Loucy (cell line): ENCODE results near the gene SCCPDH.

ENCODE experiments used
- H2AFZ ChIP-seq: fragments of 200-600 bp; sonication (generic); 2 replicates; pipeline ENCODE4 v1.6.0; 2016; ENCODE audit warnings: antibody characterized with exemption, mild to moderate bottlenecking, low read length, moderate library complexity
- H3F3A ChIP-seq: fragments of 200-600 bp; 2 replicates; pipeline ENCODE4 v1.6.0; 2016; ENCODE audit warnings: antibody characterized with exemption, low read depth, mild to moderate bottlenecking
- H3K27me3 ChIP-seq: fragments of 200-600 bp; sonication (generic); 2 replicates; pipeline ENCODE4 v1.6.1; 2014; ENCODE audit warnings: low read length, mild to moderate bottlenecking; ENCODE audit not compliant: insufficient read depth, poor library complexity, severe bottlenecking
- H3K36me3 ChIP-seq: fragments of 200-600 bp; sonication (generic); 2 replicates; pipeline ENCODE4 v1.6.1; 2016; ENCODE audit warnings: low read length; ENCODE audit not compliant: insufficient read depth
- H3K4me1 ChIP-seq: fragments of 200-600 bp; sonication (generic); 2 replicates; pipeline ENCODE4 v1.5.1; 2014; ENCODE audit warnings: low read length, mild to moderate bottlenecking; ENCODE audit not compliant: insufficient read depth, poor library complexity, severe bottlenecking
- H3K4me2 ChIP-seq: fragments of 200-600 bp; sonication (generic); 2 replicates; pipeline ENCODE4 v1.6.0; 2014; ENCODE audit warnings: antibody characterized with exemption, low read length, low read depth, mild to moderate bottlenecking; ENCODE audit not compliant: poor library complexity, severe bottlenecking
- H3K4me3 ChIP-seq: fragments of 200-600 bp; sonication (generic); 2 replicates; pipeline ENCODE4 v1.5.1; 2014; ENCODE audit warnings: low read length, mild to moderate bottlenecking, mixed read lengths; ENCODE audit not compliant: poor library complexity, severe bottlenecking
- H3K79me2 ChIP-seq: fragments of 200-600 bp; sonication (generic); 2 replicates; pipeline ENCODE4 v1.6.1; 2014; ENCODE audit warnings: low read length; ENCODE audit not compliant: insufficient read depth
- H3K9ac ChIP-seq: fragments of 200-600 bp; sonication (generic); 2 replicates; pipeline ENCODE4 v1.6.0; 2014; ENCODE audit warnings: mild to moderate bottlenecking, low read depth, low read length, moderate library complexity; ENCODE audit not compliant: poor library complexity, severe bottlenecking
- H3K9me2 ChIP-seq: fragments of 200-600 bp; sonication (generic); replicated peaks from 2 replicates; pipeline ENCODE4 v1.6.1; 2016; ENCODE audit warnings: low read depth, low read length, mixed read lengths
- H3K9me3 ChIP-seq: fragments of 200-600 bp; sonication (generic); 2 replicates; pipeline ENCODE4 v1.6.1; 2014; ENCODE audit warnings: mild to moderate bottlenecking, antibody characterized with exemption, low read length, low read depth; ENCODE audit not compliant: insufficient read depth
- H4K20me1 ChIP-seq: fragments of 200-600 bp; sonication (generic); 2 replicates; pipeline ENCODE4 v1.6.0; 2014; ENCODE audit warnings: antibody characterized with exemption, low read length, mild to moderate bottlenecking; ENCODE audit not compliant: insufficient read depth, poor library complexity, severe bottlenecking
- CTCF ChIP-seq: fragments of 200-600 bp; sonication (generic); conservative IDR thresholded peaks from 2 replicates; pipeline ENCODE4 v1.5.1; 2014; ENCODE audit warnings: mild to moderate bottlenecking, antibody characterized with exemption, low read length
- EZH2phosphoT487 ChIP-seq: fragments of 200-600 bp; IDR thresholded peaks from 2 replicates; pipeline ENCODE4 v1.6.1; 2018; ENCODE audit warnings: antibody characterized with exemption, mild to moderate bottlenecking, moderate library complexity, borderline replicate concordance

Gene SCCPDH

GRCh38 chr1:246679794-246680177 lies 44.4 kb upstream of the SCCPDH start:
- no peak overlapping the region for H3K9ac ChIP-seq
- H3K9me3 ChIP-seq: no peaks in the 10 kb centered on the region
- H3K27me3 ChIP-seq: no peaks in the 10 kb centered on the region
- no peak overlapping the region for H3K4me3 ChIP-seq
- no peaks in the 10 kb centered on the region for H3F3A ChIP-seq
- no peaks in the 10 kb centered on the region for H3K36me3 ChIP-seq
- no peaks in the 10 kb centered on the region for H3K79me2 ChIP-seq
- H2AFZ ChIP-seq: no peak overlapping the region
- no peaks in the 10 kb centered on the region for H3K4me1 ChIP-seq
- H3K4me2 ChIP-seq: no peak overlapping the region
- no peak for TF ChIP-seq EZH2phosphoT487
- no peak for TF ChIP-seq CTCF
- no peaks in the 10 kb centered on the region for H4K20me1 ChIP-seq
- H3K9me2 ChIP-seq: no peaks in the 10 kb centered on the region

DNA sequence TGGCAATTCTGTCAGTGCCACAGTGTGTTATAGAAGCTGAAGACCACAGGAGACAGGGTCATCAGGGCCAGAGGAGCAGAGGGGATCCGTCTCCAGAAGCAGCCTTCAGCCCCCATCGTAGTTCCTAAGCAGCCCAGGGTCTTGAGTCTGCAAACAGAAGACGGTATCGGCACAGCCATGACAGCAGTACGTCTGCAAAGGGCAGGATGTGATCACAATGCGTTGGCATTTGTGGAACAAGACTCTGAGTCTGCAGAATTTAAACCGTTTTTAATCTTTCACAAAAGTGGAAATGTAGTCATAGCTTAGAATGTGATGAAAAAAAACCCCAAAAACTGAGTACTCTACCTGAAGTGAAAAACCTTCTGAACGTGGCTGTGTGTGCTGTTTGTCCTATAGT lies 44.0 kb upstream of the SCCPDH start:
- no peak overlapping the region for H3K4me3 ChIP-seq
- no peaks in the 10 kb centered on the region for H3K27me3 ChIP-seq
- H2AFZ ChIP-seq: no peak overlapping the region
- H3K9me2 ChIP-seq: no peaks in the 10 kb centered on the region
- no peak overlapping the region for H3K4me2 ChIP-seq
- H3K79me2 ChIP-seq: no peaks in the 10 kb centered on the region
- H3K36me3 ChIP-seq: no peaks in the 10 kb centered on the region
- H3F3A ChIP-seq: no peaks in the 10 kb centered on the region
- TF ChIP-seq EZH2phosphoT487 (no peak), CTCF (no peak)
- H4K20me1 ChIP-seq: no peaks in the 10 kb centered on the region
- H3K9me3 ChIP-seq: no peaks in the 10 kb centered on the region
- H3K4me1 ChIP-seq: no peaks in the 10 kb centered on the region
- H3K9ac ChIP-seq: no peak overlapping the region

DNA sequence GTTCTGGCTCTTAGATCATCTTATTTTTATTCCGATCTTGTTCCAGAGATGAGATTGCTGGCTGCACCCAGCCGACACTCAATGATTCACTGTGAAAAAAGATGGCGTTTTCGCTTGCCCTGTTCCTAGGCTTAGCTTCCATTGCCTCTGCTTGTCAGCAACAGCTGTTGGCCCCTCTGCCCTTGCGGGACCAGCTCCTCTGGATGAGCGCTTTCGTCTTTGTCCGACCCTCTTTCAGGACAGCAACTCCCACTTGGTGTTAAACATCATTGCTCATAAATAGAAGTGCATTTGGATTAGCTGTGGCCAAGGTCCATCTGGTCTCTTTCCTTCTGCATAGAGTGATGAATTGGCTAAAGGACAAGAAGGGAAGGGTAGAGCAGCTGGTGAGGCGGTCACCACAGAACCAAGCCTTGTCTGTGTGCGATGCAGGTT lies 43.5 kb upstream of the SCCPDH start:
- Histone ChIP-seq H3K79me2 (no peaks in the 10 kb centered on the region), H2AFZ (no peak overlapping the region), H3K27me3 (no peaks in the 10 kb centered on the region), H3K4me3 (no peak overlapping the region), H3F3A (no peaks in the 10 kb centered on the region), H3K9me2 (no peaks in the 10 kb centered on the region), H3K36me3 (no peaks in the 10 kb centered on the region), H4K20me1 (no peaks in the 10 kb centered on the region), H3K4me2 (no peak overlapping the region), H3K4me1 (no peaks in the 10 kb centered on the region), H3K9ac (no peak overlapping the region), H3K9me3 (no peaks in the 10 kb centered on the region)
- TF ChIP-seq CTCF (no peak), EZH2phosphoT487 (no peak)
